Left lung (tissue), 10 donors: ENCODE data around the gene POLR2L. TPM values are rescaled to one million over a fixed set of nuclear protein-coding genes. Genes with fewer than 3 reads are reported as not detected.

ENCODE experiments used
- ATAC-seq: fragments of 200-7000 bp; cut with Tn5 transposase; one replicate; pipeline ENCODE4 v1.9.1; 2020; ENCODE audit warnings: moderate library complexity
- DNase-seq, 4 donors: peaks; one replicate each; pipeline ENCODE4 v3.0.0-alpha.2; 2013 to 2020
- H3K27ac ChIP-seq, 2 donors: fragments of 200-600 bp; sonication (generic) in 1 of 2; one replicate each; pipeline versions ENCODE4 v1.5.0 to v1.8.0; 2020 to 2021
- H3K27me3 ChIP-seq, 2 donors: fragments of 200-600 bp; sonication (generic) in 1 of 2; one replicate each; pipeline versions ENCODE4 v1.5.0 to v1.8.0; 2020 to 2021
- H3K36me3 ChIP-seq, 2 donors: fragments of 200-600 bp; sonication (generic) in 1 of 2; one replicate each; pipeline versions ENCODE4 v1.5.0 to v1.8.0; 2020 to 2021
- H3K4me1 ChIP-seq, 2 donors: fragments of 200-600 bp; one replicate each; pipeline ENCODE4 v1.8.0; 2021
- H3K4me3 ChIP-seq, 2 donors: fragments of 200-600 bp; sonication (generic) in 1 of 2; one replicate each; pipeline versions ENCODE4 v1.5.0 to v1.8.0; 2020 to 2021; ENCODE audit warnings: mild to moderate bottlenecking in 1 of 2
- H3K9me3 ChIP-seq, 2 donors: fragments of 200-600 bp; sonication (generic) in 1 of 2; one replicate each; pipeline versions ENCODE4 v1.5.0 to v1.8.0; 2020 to 2021
- CTCF ChIP-seq, 2 donors: fragments of 200-600 bp; sonication (generic) in 1 of 2; IDR thresholded peaks; one replicate each; pipeline versions ENCODE4 v1.5.0 to v1.8.0; 2021; ENCODE audit warnings: antibody characterized with exemption in 2 of 2
- intact Hi-C, 2 donors: fragments of 100-400 bp; cut with DNase I; formaldehyde crosslinking; loops; one replicate each; pipeline versions ENCODE4 v1.11.2 to v1.14.2; 2022
- polyA plus RNA-seq, 6 donors: library from polyadenylated mRNA; unstranded; fragments of 120-200 nt; gene quantifications; one replicate each; pipeline ENCODE4 v1.2.1, GENCODE V29; 2013; ENCODE audit not compliant: insufficient read length in 6 of 6
- total RNA-seq, 2 donors: library from RNA; stranded (reverse); fragmentation: NEBNext Ultra II Directional; extraction: Animal tissue kit (Norgen Biotek cat#: 25700); gene quantifications; one replicate each; pipeline ENCODE4 v1.2.1, GENCODE V29; 2021
- donor health status: DM: no; HTN: yes; CAD: no.
- donor health status: DM: no; HTN: no; CAD: no.

Gene POLR2L
- total and polyA plus RNA-seq, 8 donors = 65.2 to 227 (median 103) TPM

- Histone ChIP-seq H3K27ac (peak overlapping the region; percentile 77 to 96), H3K36me3 (peaks cover 0 to 32% of the 10 kb centered on the region in 2 donors), H3K9me3 (no peaks in the 10 kb centered on the region), H3K27me3 (peaks cover 0 to 1% of the 10 kb centered on the region in 2 donors), H3K4me3 (peak overlapping the region in 1 of 2 donors; percentile 97), H3K4me1 (peaks cover 26 to 69% of the 10 kb centered on the region in 2 donors)
- DNase-seq = peak in 1 of 4 donors; percentile 90
- intact Hi-C loops = no loop called here
- no peak for TF ChIP-seq CTCF (IDR thresholded peaks at IDR 0.05)
- no peak for ATAC-seq
Observed at GRCh38 chr11:821512-822371, 20.6 kb downstream of the POLR2L start.

- peaks cover 0 to 34% of the 10 kb centered on the region in 2 donors for H3K36me3 ChIP-seq
- H3K27me3 ChIP-seq = no peaks in the 10 kb centered on the region
- peak overlapping the region; percentile 78 to 97 for H3K4me3 ChIP-seq
- DNase-seq (peak in 2 of 4 donors; percentile 88 to 93), ATAC-seq (peak; percentile 59)
- no peak for TF ChIP-seq CTCF (IDR thresholded peaks at IDR 0.05)
- H3K4me1 ChIP-seq = peaks cover 23 to 61% of the 10 kb centered on the region in 2 donors
- H3K27ac ChIP-seq = peak overlapping the region; percentile 77 to 96
- intact Hi-C loops = no loop called here
- no peaks in the 10 kb centered on the region for H3K9me3 ChIP-seq
Observed at GRCh38 chr11:820655-821511, 21.4 kb downstream of the POLR2L start.

GRCh38 chr11:819943-820649 lies 22.2 kb downstream of the POLR2L start:
- DNase-seq = peak in 3 of 4 donors; percentile 82 to 97 (median 92)
- intact Hi-C loops = no loop called here
- Histone ChIP-seq H3K36me3 (peaks cover 0 to 35% of the 10 kb centered on the region in 2 donors), H3K4me1 (peaks cover 22 to 54% of the 10 kb centered on the region in 2 donors), H3K4me3 (peak overlapping the region; percentile 78 to 97), H3K27me3 (no peaks in the 10 kb centered on the region), H3K9me3 (no peaks in the 10 kb centered on the region), H3K27ac (peak overlapping the region; percentile 77 to 96)
- peak; percentile 67 for ATAC-seq
- TF ChIP-seq CTCF (IDR thresholded peaks at IDR 0.05) = no peak

- peaks cover 0 to 35% of the 10 kb centered on the region in 2 donors for H3K36me3 ChIP-seq
- DNase-seq (peak; percentile 86 to 97 (median 92)), ATAC-seq (peak; percentile 88)
- H3K9me3 ChIP-seq = no peaks in the 10 kb centered on the region
- H3K27me3 ChIP-seq = no peaks in the 10 kb centered on the region
- peak in 1 of 2 donors; percentile 40 for TF ChIP-seq CTCF (IDR thresholded peaks at IDR 0.05)
- peak overlapping the region; percentile 77 to 96 for H3K27ac ChIP-seq
- H3K4me3 ChIP-seq = peak overlapping the region; percentile 78 to 97
- peaks cover 22 to 46% of the 10 kb centered on the region in 2 donors for H3K4me1 ChIP-seq
- intact Hi-C loops = no loop called here
Observed at GRCh38 chr11:819129-819931, 23.0 kb downstream of the POLR2L start.
